Ramos (cell line): ENCODE measurements around the gene RBM20.
"Not testable (repeated sequence)": the region's sequence is repeated elsewhere in the genome, so short reads cannot be mapped to it uniquely, and the experiment has no call there.

Experiments used
- in situ Hi-C: fragments of 300-500 bp; cut with MboI; formaldehyde crosslinking; loops from one replicate; pipeline ENCODE4 v1.14.3; 2022; ENCODE audit warnings: low sequenced_read_pairs; ENCODE audit not compliant: unreplicated experiment

Gene RBM20

GRCh38 chr10:110753462-110753861 lies 109.3 kb downstream of the RBM20 start:
- in situ Hi-C loops, result no loop called here

- in situ Hi-C loops, result no loop called here
Observed at GRCh38 chr10:110754375-110755105, 110.4 kb downstream of the RBM20 start.

- in situ Hi-C loops, result no loop called here
Observed at GRCh38 chr10:110755781-110756180, 111.6 kb downstream of the RBM20 start.

- in situ Hi-C loops, result no loop called here
Observed at GRCh38 chr10:110756876-110757275, 112.7 kb downstream of the RBM20 start.

- in situ Hi-C loops, result no loop called here
Observed at GRCh38 chr10:110757586-110757985, 113.5 kb downstream of the RBM20 start.

- in situ Hi-C loops, result no loop called here
Observed at GRCh38 chr10:110758128-110758765, 114.1 kb downstream of the RBM20 start.

- in situ Hi-C loops, result no loop called here
Observed at GRCh38 chr10:110758898-110759297, 114.8 kb downstream of the RBM20 start.

- in situ Hi-C loops, result no loop called here
Observed at GRCh38 chr10:110759523-110759922, 115.4 kb downstream of the RBM20 start.

- in situ Hi-C loops, result no loop called here
Observed at GRCh38 chr10:110762109-110762848, 118.1 kb downstream of the RBM20 start.

- in situ Hi-C loops, result no loop called here
Observed at GRCh38 chr10:110762849-110763211, 118.7 kb downstream of the RBM20 start.

- in situ Hi-C loops, result no loop called here
Observed at GRCh38 chr10:110764378-110764777, 120.2 kb downstream of the RBM20 start.

GRCh38 chr10:110764793-110765512 lies 120.8 kb downstream of the RBM20 start:
- in situ Hi-C loops, result no loop called here

GRCh38 chr10:110765513-110766319 lies 121.6 kb downstream of the RBM20 start:
- in situ Hi-C loops, result no loop called here

GRCh38 chr10:110767601-110768000 lies 123.5 kb downstream of the RBM20 start:
- in situ Hi-C loops, result not testable (repeated sequence)

- in situ Hi-C loops, result no loop called here
Observed at GRCh38 chr10:110770243-110770642, 126.1 kb downstream of the RBM20 start.

- in situ Hi-C loops, result no loop called here
Observed at GRCh38 chr10:110771486-110771885, 127.3 kb downstream of the RBM20 start.

GRCh38 chr10:110771991-110772390 lies 127.9 kb downstream of the RBM20 start:
- in situ Hi-C loops, result no loop called here

- in situ Hi-C loops, result no loop called here
Observed at GRCh38 chr10:110772454-110773025, 128.4 kb downstream of the RBM20 start.

GRCh38 chr10:110773693-110774068 lies 129.5 kb downstream of the RBM20 start:
- in situ Hi-C loops, result no loop called here
